GM12878 (cell line): ENCODE results near the gene NGFR. TPM values are rescaled to one million over a fixed set of nuclear protein-coding genes. Genes with fewer than 3 reads are reported as not detected.

Experiments
- ATAC-seq: fragments of 200-7000 bp; cut with Tn5 transposase; 3 replicates; pipeline ENCODE4 v1.9.1; 2020; ENCODE audit warnings: mild to moderate bottlenecking, moderate library complexity
- BruUV-seq: library from RNA; stranded (reverse); fragments of 400-500 nt; replicated peaks from 2 replicates; lab custom pipeline; 2021; lab: Mats Ljungman, UMichigan
- CTCF ChIA-PET: fragments of 300-600 bp; sonication (Branson Sonifier 250); formaldehyde crosslinking; extraction: SDS; loops from one replicate; lab custom pipeline; 2021; ENCODE audit warnings: inconsistent platforms; lab: Yijun Ruan, JAX
- POLR2A ChIA-PET: fragments of 350-600 bp; formaldehyde crosslinking; extraction: SDS; loops from one replicate; lab custom pipeline; 2021; ENCODE audit warnings: inconsistent platforms; lab: Charles Lee
- RAD21 ChIA-PET: fragments of 300-600 bp; sonication (Branson Sonifier 250); formaldehyde crosslinking; loops from one replicate; lab custom pipeline; 2023; ENCODE audit warnings: antibody characterized with exemption; ENCODE audit not compliant: unreplicated experiment; lab: Charles Lee
- SMC1A ChIA-PET: fragments of 300-600 bp; sonication (Branson Sonifier 250); formaldehyde crosslinking; loops from one replicate; lab custom pipeline; 2023; ENCODE audit not compliant: unreplicated experiment, uncharacterized antibody; lab: Charles Lee
- DNase-seq: peaks from one replicate; pipeline ENCODE4 v3.0.0-alpha.2; 2011; ENCODE audit warnings: low read depth, low spot score
- FAIRE-seq: peaks from 3 replicates; lab custom pipeline; 2011; peaks lifted over from hg19 to GRCh38; lab: Jason Lieb, UNC
- H2AFZ ChIP-seq: 2 replicates; pipeline ENCODE4 v1.6.0; 2011; ENCODE audit warnings: low read depth, low read length, control low read depth; ENCODE audit not compliant: control insufficient read depth
- H3K27ac ChIP-seq: 2 replicates; pipeline ENCODE4 v1.5.1; 2011; ENCODE audit warnings: control low read depth; ENCODE audit not compliant: control insufficient read depth, insufficient read depth
- H3K27me3 ChIP-seq, 2 experiments: replicated peaks in 1 of 2; 2 replicates each; pipeline versions ENCODE4 v1.6.0 to v1.6.1; 2011; ENCODE audit warnings: low read length in 1 of 2; ENCODE audit not compliant: control insufficient read depth in 2 of 2, insufficient read depth in 2 of 2
- H3K36me3 ChIP-seq, 2 experiments: 2 replicates each; pipeline ENCODE4 v1.5.1; 2011; ENCODE audit warnings: low read length in 1 of 2; ENCODE audit not compliant: control insufficient read depth in 2 of 2, insufficient read depth in 2 of 2
- H3K4me1 ChIP-seq: 2 replicates; pipeline ENCODE4 v1.6.1; 2011; ENCODE audit warnings: mild to moderate bottlenecking, low read length, moderate library complexity, mixed read lengths; ENCODE audit not compliant: control insufficient read depth, insufficient read depth
- H3K4me2 ChIP-seq: 2 replicates; pipeline ENCODE4 v1.6.0; 2011; ENCODE audit warnings: control low read depth; ENCODE audit not compliant: control insufficient read depth, insufficient read depth
- H3K4me3 ChIP-seq: fragments of 200-600 bp; sonication (generic); 2 replicates; pipeline ENCODE4 v1.5.1; 2016
- H3K79me2 ChIP-seq: 2 replicates; pipeline ENCODE4 v1.6.0; 2011; ENCODE audit warnings: low read length; ENCODE audit not compliant: control insufficient read depth, insufficient read depth
- H3K9ac ChIP-seq: 2 replicates; pipeline ENCODE4 v1.8.0; 2011; ENCODE audit warnings: low read length, control low read depth, mixed read lengths; ENCODE audit not compliant: control insufficient read depth, insufficient read depth
- H3K9me3 ChIP-seq: replicated peaks from 3 replicates; pipeline ENCODE4 v1.5.1; 2011; ENCODE audit warnings: mild to moderate bottlenecking, low read length; ENCODE audit not compliant: control insufficient read depth, insufficient read depth
- H4K20me1 ChIP-seq: 2 replicates; pipeline ENCODE4 v1.6.0; 2011; ENCODE audit not compliant: control insufficient read depth, insufficient read depth
- CBFB ChIP-seq: IDR thresholded peaks from 2 replicates; pipeline ENCODE4 v1.6.1; 2016; ENCODE audit warnings: antibody characterized with exemption, low read depth
- EZH2 ChIP-seq: IDR thresholded peaks from 2 replicates; pipeline ENCODE4 v1.6.1; 2012; ENCODE audit warnings: low read depth, mild to moderate bottlenecking, control low read depth, inconsistent platforms, low read length, borderline replicate concordance; ENCODE audit not compliant: control insufficient read depth
- HDAC6 ChIP-seq: fragments of 200-600 bp; sonication (generic); IDR thresholded peaks from one replicate; pipeline ENCODE4 v1.8.0; 2017; ENCODE audit warnings: antibody characterized with exemption; ENCODE audit not compliant: unreplicated experiment
- MLLT1 ChIP-seq: fragments of 450-650 bp; IDR thresholded peaks from 2 replicates; pipeline ENCODE4 v1.6.1; 2016; ENCODE audit warnings: mild to moderate bottlenecking
- RFX5 ChIP-seq: IDR thresholded peaks from 2 replicates; pipeline ENCODE4 v1.6.1; 2011; ENCODE audit warnings: low read depth, low read length, improper control_type of control experiment
- RUNX3 ChIP-seq: IDR thresholded peaks from 2 replicates; pipeline ENCODE4 v1.6.1; 2012; ENCODE audit warnings: low read length, inconsistent platforms
- SMAD1 ChIP-seq: fragments of 450-650 bp; IDR thresholded peaks from 2 replicates; pipeline ENCODE4 v1.6.1; 2018; ENCODE audit warnings: mild to moderate bottlenecking, low read depth; ENCODE audit not compliant: partially characterized antibody
- TBL1XR1 ChIP-seq: IDR thresholded peaks from 2 replicates; pipeline ENCODE4 v1.6.1; 2012; ENCODE audit warnings: low read depth, low read length, improper control_type of control experiment
- TCF12 ChIP-seq: IDR thresholded peaks from 2 replicates; pipeline ENCODE4 v1.6.1; 2011; ENCODE audit warnings: low read depth, mild to moderate bottlenecking, low read length
- WGBS: methylation state at CpG from one replicate; pipeline ENCODE4 v1.1.6; 2016; ENCODE audit warnings: low lambda C conversion rate; ENCODE audit not compliant: insufficient replicate concordance, insufficient coverage; ENCODE audit errors: missing lambda C conversion rate; 5-methylcytosine and 5-hydroxymethylcytosine counted together
- in situ Hi-C: fragments of 300-500 bp; cut with MboI; formaldehyde crosslinking; loops from 9 replicates; pipeline ENCODE4 v1.14.3; 2018; ENCODE audit warnings: mixed read lengths
- intact Hi-C: fragments of 100-400 bp; cut with micrococcal nuclease; formaldehyde crosslinking; loops from one replicate; pipeline ENCODE4 v1.14.2; 2022; ENCODE audit not compliant: unreplicated experiment
- polyA plus RNA-seq, 11 experiments: library from polyadenylated mRNA; depleted of rRNA in 4 of 11; unstranded in 6 of 11; stranded (reverse) in 5 of 11; fragments of >200 nt; fragmentation: Nextera tagmentation in 4 of 11; fragmentation: Illumina TruSeq in 1 of 11; extraction: Ambion mirVana in 4 of 11; extraction: Trizol in 1 of 11; gene quantifications; 1 replicate in 1 of 11; 2 replicates in 10 of 11; pipeline versions ENCODE4 v1.2.1 to v1.2.3, GENCODE V29; 2011 to 2016; ENCODE audit warnings: inconsistent platforms in 2 of 11, missing spikeins in 2 of 11, low read depth in 1 of 11
- total RNA-seq, 4 experiments: library from RNA; depleted of rRNA in 3 of 4; stranded (reverse); fragments of >200 nt in 3 of 4; fragmentation: Illumina TruSeq in 1 of 4; extraction: Trizol in 1 of 4; gene quantifications; 2 replicates each; pipeline versions ENCODE4 v1.2.1 to v1.2.3, GENCODE V29; 2013 to 2021
- TF ChIP-seq, protein P1 (sequence below): fragments of 450-650 bp; formaldehyde crosslinking; IDR thresholded peaks from 2 replicates; pipeline ENCODE4 v1.4.0; 2020; ENCODE audit warnings: mild to moderate bottlenecking, moderate library complexity

Gene NGFR
- total and polyA plus RNA-seq, 10 of the 15 experiments (the other 5 are each of a cell fraction or from before 2014, with no cell fraction given): 0.05 to 0.28 (median 0.08) TPM; not detected in 1

GRCh38 chr17:49545007-49545660 lies 50.0 kb downstream of the NGFR start:
- BruUV-seq: no TSS peak
- no peaks in the 10 kb centered on the region for H3K79me2 ChIP-seq
- ChIA-PET SMC1A (interaction anchor here (1.2 kb wide), 1 partner anchor 12 kb away, joined by 6 read pairs; no protein-coding TSS in a partner anchor), POLR2A (no interaction called here), CTCF (interaction anchor here (0.6 to 2.7 kb wide), 4 partner anchors 11 to 266 kb away, joined by 3 to 11 read pairs (median 4); no protein-coding TSS in a partner anchor), RAD21 (no interaction called here)
- TF ChIP-seq TBL1XR1 (no peak), SMAD1 (no peak), CBFB (no peak), HDAC6 (no peak), EZH2 (no peak), MLLT1 (no peak), TCF12 (no peak), RUNX3 (no peak), RFX5 (no peak)
- TF ChIP-seq, protein P1, sequence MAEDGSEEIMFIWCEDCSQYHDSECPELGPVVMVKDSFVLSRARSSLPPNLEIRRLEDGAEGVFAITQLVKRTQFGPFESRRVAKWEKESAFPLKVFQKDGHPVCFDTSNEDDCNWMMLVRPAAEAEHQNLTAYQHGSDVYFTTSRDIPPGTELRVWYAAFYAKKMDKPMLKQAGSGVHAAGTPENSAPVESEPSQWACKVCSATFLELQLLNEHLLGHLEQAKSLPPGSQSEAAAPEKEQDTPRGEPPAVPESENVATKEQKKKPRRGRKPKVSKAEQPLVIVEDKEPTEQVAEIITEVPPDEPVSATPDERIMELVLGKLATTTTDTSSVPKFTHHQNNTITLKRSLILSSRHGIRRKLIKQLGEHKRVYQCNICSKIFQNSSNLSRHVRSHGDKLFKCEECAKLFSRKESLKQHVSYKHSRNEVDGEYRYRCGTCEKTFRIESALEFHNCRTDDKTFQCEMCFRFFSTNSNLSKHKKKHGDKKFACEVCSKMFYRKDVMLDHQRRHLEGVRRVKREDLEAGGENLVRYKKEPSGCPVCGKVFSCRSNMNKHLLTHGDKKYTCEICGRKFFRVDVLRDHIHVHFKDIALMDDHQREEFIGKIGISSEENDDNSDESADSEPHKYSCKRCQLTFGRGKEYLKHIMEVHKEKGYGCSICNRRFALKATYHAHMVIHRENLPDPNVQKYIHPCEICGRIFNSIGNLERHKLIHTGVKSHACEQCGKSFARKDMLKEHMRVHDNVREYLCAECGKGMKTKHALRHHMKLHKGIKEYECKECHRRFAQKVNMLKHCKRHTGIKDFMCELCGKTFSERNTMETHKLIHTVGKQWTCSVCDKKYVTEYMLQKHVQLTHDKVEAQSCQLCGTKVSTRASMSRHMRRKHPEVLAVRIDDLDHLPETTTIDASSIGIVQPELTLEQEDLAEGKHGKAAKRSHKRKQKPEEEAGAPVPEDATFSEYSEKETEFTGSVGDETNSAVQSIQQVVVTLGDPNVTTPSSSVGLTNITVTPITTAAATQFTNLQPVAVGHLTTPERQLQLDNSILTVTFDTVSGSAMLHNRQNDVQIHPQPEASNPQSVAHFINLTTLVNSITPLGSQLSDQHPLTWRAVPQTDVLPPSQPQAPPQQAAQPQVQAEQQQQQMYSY: no peak
- WGBS: 34% methylated on average over 8 of the region's 8 CpGs
- H3K27me3 ChIP-seq: 0 out of 4 replicates have a peak, but pooled peaks cover 0 to 2% of the 10 kb centered on the region in 2 experiments
- H3K9me3 ChIP-seq: peaks cover 7% of the 10 kb centered on the region; the same call in 1 of the 3 replicates
- in situ Hi-C loops (no loop called here), intact Hi-C loops (no loop called here)
- no peaks in the 10 kb centered on the region for H3K4me1 ChIP-seq
- H3K4me2 ChIP-seq: no peak overlapping the region
- no peak for FAIRE-seq
- ATAC-seq: no peak
- H3K27ac ChIP-seq: no peak overlapping the region
- DNase-seq: no peak
- no peaks in the 10 kb centered on the region for H4K20me1 ChIP-seq
- no peak overlapping the region for H3K9ac ChIP-seq
- no peak overlapping the region for H3K4me3 ChIP-seq
- no peak overlapping the region for H2AFZ ChIP-seq
- no peaks in the 10 kb centered on the region for H3K36me3 ChIP-seq
